Muscle layer of duodenum (tissue), 2 donors: Measurements from ENCODE around the gene SLK.

Experiments used
- H3K27ac ChIP-seq: one replicate; pipeline ENCODE4 v1.7.0; 2013; ENCODE audit warnings: mild to moderate bottlenecking, low read length
- H3K27me3 ChIP-seq: one replicate; pipeline ENCODE4 v1.7.0; 2013; ENCODE audit warnings: low read depth, mild to moderate bottlenecking, control low read depth, low read length
- H3K36me3 ChIP-seq, 2 donors: one replicate each; pipeline ENCODE4 v1.7.0; 2013; ENCODE audit warnings: low read length in 2 of 2, control low read depth in 1 of 2, mild to moderate bottlenecking in 1 of 2; ENCODE audit not compliant: insufficient read depth in 2 of 2, control insufficient read depth in 1 of 2
- H3K4me1 ChIP-seq, 2 donors: one replicate each; pipeline ENCODE4 v1.7.0; 2013; ENCODE audit warnings: low read length in 2 of 2, mild to moderate bottlenecking in 2 of 2, control low read depth in 1 of 2, moderate library complexity in 1 of 2; ENCODE audit not compliant: insufficient read depth in 2 of 2, control insufficient read depth in 1 of 2
- H3K4me3 ChIP-seq, 2 donors: one replicate each; pipeline ENCODE4 v1.7.0; 2013; ENCODE audit warnings: low read length in 2 of 2, low read depth in 1 of 2, mild to moderate bottlenecking in 1 of 2
- H3K9me3 ChIP-seq, 2 donors: one replicate each; pipeline ENCODE4 v1.7.0; 2013; ENCODE audit warnings: low read length in 2 of 2, control low read depth in 1 of 2, mild to moderate bottlenecking in 1 of 2; ENCODE audit not compliant: control insufficient read depth in 1 of 2
- donor health status: healthy.

SLK gene

GRCh38 chr10:104021246-104021645, 54.3 kb downstream of the SLK start:
- Histone ChIP-seq H3K27me3 (no peaks in the 10 kb centered on the region), H3K36me3 (peaks cover 70 to 74% of the 10 kb centered on the region in 2 donors), H3K9me3 (no peaks in the 10 kb centered on the region), H3K4me1 (no peaks in the 10 kb centered on the region), H3K4me3 (no peak overlapping the region), H3K27ac (no peak overlapping the region)

DNA sequence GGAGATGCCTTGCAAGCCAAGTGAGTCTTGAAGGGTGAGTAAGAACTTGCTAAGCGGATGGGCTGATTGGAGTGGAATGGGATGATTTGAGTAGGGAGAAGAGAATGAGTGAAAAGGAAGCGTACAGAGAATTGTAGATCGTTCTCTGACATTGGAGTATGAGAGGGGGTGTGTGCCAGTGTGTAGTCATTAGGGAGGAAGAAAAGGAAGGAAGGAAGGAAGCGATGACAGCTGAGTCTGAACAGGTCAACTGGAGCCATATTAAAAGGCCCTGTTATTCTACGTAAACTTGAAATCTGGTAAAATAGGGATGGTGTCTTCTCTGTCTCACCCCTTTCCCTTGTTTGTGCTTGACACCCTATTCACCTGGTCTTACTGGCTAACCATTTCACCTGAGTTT, 55.1 kb downstream of the SLK start:
- Histone ChIP-seq H3K36me3 (peaks cover 74% of the 10 kb centered on the region in 2 donors), H3K27ac (no peak overlapping the region)

GRCh38 chr10:104025524-104025923, 58.6 kb downstream of the SLK start:
- Histone ChIP-seq H3K9me3 (no peaks in the 10 kb centered on the region), H3K27me3 (no peaks in the 10 kb centered on the region), H3K4me1 (no peaks in the 10 kb centered on the region), H3K27ac (no peak overlapping the region), H3K36me3 (peaks cover 53 to 69% of the 10 kb centered on the region in 2 donors), H3K4me3 (no peak overlapping the region)

More for the DNA sequence above, 55.1 kb downstream of the SLK start:
- no peaks in the 10 kb centered on the region for H3K4me1 ChIP-seq
- no peaks in the 10 kb centered on the region for H3K9me3 ChIP-seq
- no peaks in the 10 kb centered on the region for H3K27me3 ChIP-seq
- no peak overlapping the region for H3K4me3 ChIP-seq

DNA sequence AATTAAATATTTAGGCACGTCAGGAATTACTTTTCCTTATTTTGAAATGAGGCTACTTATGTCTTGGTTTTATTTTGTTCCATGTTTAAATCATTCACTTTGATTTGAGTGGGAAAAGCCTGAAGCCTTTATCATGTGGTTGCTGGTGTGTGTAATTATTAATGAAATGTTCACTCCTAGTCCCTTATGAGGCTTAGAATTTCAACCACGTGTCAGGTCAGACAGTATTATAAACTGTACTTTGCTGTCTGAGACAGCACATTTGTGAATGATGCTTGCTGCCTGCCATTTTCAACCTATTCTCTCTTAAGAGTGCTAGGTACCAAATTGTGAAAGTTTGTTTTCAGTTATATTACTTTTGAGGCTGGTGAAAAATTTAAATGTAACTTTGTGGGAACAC, 59.8 kb downstream of the SLK start:
- Histone ChIP-seq H3K4me1 (no peaks in the 10 kb centered on the region), H3K9me3 (no peaks in the 10 kb centered on the region), H3K27me3 (no peaks in the 10 kb centered on the region), H3K36me3 (peaks cover 47 to 67% of the 10 kb centered on the region in 2 donors), H3K27ac (no peak overlapping the region), H3K4me3 (no peak overlapping the region)

- H3K4me3 ChIP-seq, result no peak overlapping the region
- no peak overlapping the region for H3K27ac ChIP-seq
- no peaks in the 10 kb centered on the region for H3K9me3 ChIP-seq
- H3K27me3 ChIP-seq, result no peaks in the 10 kb centered on the region
- H3K36me3 ChIP-seq, result peaks cover 33 to 67% of the 10 kb centered on the region in 2 donors
- no peaks in the 10 kb centered on the region for H3K4me1 ChIP-seq
These were observed 61.2 kb downstream of the SLK start for GRCh38 chr10:104028146-104028545.

DNA sequence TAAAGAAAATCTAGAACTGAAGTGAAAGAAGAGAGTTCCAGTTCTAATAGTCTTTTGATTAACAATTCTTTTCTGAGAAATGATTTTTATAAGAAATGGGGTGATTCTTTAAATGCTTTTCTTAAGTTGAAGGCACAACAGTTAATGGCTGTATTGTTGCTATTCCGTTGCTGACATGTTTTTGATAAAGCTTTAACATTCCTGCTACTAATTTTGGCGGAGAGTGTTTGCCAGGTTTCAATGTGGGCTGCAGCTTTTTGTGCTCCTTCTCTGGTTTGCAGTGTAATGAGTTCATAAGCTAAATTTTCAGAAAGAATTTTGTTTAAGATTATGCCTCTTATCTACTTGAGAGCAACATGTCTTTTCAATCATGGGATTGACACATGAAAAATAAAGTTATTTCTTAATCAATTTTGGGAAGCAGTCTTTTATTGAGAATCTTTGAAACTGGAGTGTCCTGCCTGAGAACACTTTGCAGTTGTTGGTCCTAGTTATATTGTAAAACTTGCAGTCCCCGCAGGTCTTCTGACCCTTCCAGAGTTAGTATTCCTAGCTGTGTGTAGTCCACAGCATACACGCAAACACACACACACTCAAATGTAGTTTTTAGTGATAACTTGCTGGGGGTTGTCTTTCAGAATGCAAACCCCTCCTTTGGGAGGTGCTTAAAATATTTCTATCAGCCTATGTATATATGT, 62.0 kb downstream of the SLK start:
- Histone ChIP-seq H3K36me3 (peaks cover 25 to 59% of the 10 kb centered on the region in 2 donors), H3K27ac (no peak overlapping the region), H3K27me3 (no peaks in the 10 kb centered on the region), H3K9me3 (no peaks in the 10 kb centered on the region), H3K4me1 (no peaks in the 10 kb centered on the region), H3K4me3 (no peak overlapping the region)

- peaks cover 19 to 54% of the 10 kb centered on the region in 2 donors for H3K36me3 ChIP-seq
- H3K9me3 ChIP-seq, result no peaks in the 10 kb centered on the region
- H3K4me1 ChIP-seq, result no peaks in the 10 kb centered on the region
- H3K27me3 ChIP-seq, result no peaks in the 10 kb centered on the region
- no peak overlapping the region for H3K4me3 ChIP-seq
- H3K27ac ChIP-seq, result no peak overlapping the region
These were observed 62.6 kb downstream of the SLK start for GRCh38 chr10:104029521-104029860.

DNA sequence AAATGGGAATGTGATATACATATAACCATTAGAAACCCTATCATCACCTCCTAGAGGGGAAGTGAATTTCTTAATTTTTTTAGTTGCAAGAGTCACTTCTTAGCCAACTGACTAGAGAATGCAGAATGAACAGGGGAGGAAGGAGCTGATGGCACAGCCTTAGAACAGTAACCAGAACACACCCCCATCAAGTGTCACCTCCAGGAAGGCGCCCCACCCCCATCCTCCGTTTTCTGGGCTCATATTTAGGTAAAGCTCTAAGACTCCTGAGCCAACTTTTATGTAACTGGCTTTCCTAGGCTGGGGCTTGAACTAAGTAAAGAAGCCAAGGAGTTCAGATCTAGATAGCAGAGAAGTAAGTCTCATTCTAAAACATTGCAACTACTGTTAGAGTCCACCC, 64.7 kb downstream of the SLK start:
- Histone ChIP-seq H3K9me3 (no peaks in the 10 kb centered on the region), H3K4me3 (no peak overlapping the region), H3K36me3 (peaks cover 7 to 41% of the 10 kb centered on the region in 2 donors), H3K4me1 (no peaks in the 10 kb centered on the region), H3K27me3 (no peaks in the 10 kb centered on the region), H3K27ac (no peak overlapping the region)

- Histone ChIP-seq H3K4me1 (no peaks in the 10 kb centered on the region), H3K9me3 (no peaks in the 10 kb centered on the region), H3K4me3 (no peak overlapping the region), H3K27ac (no peak overlapping the region), H3K36me3 (peaks cover 7 to 37% of the 10 kb centered on the region in 2 donors), H3K27me3 (no peaks in the 10 kb centered on the region)
These were observed 65.3 kb downstream of the SLK start for GRCh38 chr10:104032144-104032775.

DNA sequence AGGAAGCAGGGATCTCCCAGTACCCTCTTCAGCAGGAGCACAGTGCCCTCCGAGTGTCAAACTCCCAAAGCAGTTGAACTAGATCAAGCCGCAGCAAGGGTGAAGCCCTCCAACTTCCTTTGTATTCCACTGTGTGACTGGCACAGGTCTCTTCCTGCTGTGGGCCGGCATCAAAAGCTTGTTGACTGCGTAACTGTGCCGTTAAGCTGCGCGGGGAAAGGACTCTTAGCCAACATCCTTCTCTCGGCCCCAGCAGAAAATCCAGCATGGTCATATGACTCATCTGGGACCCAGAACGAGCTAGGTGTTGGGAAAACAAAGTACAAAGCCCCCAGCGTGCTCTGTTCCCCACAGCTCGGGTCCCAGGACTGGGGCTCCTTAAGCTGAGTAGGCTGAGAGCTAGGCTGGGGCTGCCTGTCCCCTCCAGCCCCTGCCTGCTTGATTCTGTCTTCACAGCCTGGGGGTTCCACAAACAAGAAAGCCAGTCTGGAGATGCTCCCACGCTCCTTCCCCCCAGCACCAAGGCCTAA, 66.5 kb downstream of the SLK start:
- Histone ChIP-seq H3K36me3 (peaks cover 4 to 33% of the 10 kb centered on the region in 2 donors), H3K9me3 (no peaks in the 10 kb centered on the region), H3K4me3 (no peak overlapping the region), H3K27me3 (no peaks in the 10 kb centered on the region), H3K27ac (no peak overlapping the region), H3K4me1 (no peaks in the 10 kb centered on the region)

DNA sequence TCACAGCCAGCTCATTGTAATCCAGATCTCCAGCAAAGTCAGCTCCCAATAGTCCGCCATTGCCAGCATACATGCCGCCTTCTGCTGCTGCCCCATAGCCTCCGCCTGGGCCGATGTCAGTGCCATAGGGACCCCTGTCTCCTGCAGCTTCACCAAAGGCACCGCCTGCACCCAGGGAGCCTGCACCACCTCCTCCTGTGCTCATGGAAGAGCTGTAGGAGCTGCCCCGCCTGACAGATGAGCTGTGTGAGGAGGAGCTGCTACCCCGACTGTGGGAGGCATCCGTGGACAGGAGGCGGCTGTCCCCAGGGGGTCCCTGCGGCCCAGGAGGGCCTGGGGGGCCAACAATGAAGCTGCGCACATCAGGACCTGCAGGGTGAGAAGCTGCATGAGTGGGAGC, 67.0 kb downstream of the SLK start:
- no peaks in the 10 kb centered on the region for H3K27me3 ChIP-seq
- no peak overlapping the region for H3K4me3 ChIP-seq
- no peak overlapping the region for H3K27ac ChIP-seq
- H3K4me1 ChIP-seq, result no peaks in the 10 kb centered on the region
- peaks cover 4 to 29% of the 10 kb centered on the region in 2 donors for H3K36me3 ChIP-seq
- no peaks in the 10 kb centered on the region for H3K9me3 ChIP-seq
